HFFc6 (cell line): ENCODE data around the gene FZD10. TPM values are rescaled to one million over a fixed set of nuclear protein-coding genes. Genes with fewer than 3 reads are reported as not detected.

Experiments
- DNase-seq: peaks from one replicate; pipeline ENCODE4 v3.0.0-alpha.2; 2018
- H3K27ac Mint-ChIP-seq: 2 replicates; pipeline ENCODE4 v1.8.0; 2020; ENCODE audit warnings: mild to moderate bottlenecking, mixed read lengths
- H3K27me3 Mint-ChIP-seq: 2 replicates; pipeline ENCODE4 v1.8.0; 2021; ENCODE audit warnings: mild to moderate bottlenecking, moderate library complexity, mixed read lengths; ENCODE audit not compliant: insufficient read depth
- H3K36me3 Mint-ChIP-seq: 2 replicates; pipeline ENCODE4 v1.8.0; 2021; ENCODE audit warnings: low read depth, mixed read lengths
- H3K4me1 Mint-ChIP-seq: 2 replicates; pipeline ENCODE4 v1.8.0; 2020; ENCODE audit warnings: low read depth, mixed read lengths
- H3K4me3 Mint-ChIP-seq: 2 replicates; pipeline ENCODE4 v1.8.0; 2020; ENCODE audit warnings: mild to moderate bottlenecking, moderate library complexity, mixed read lengths
- H3K9me3 Mint-ChIP-seq: 2 replicates; pipeline ENCODE4 v1.8.0; 2020; ENCODE audit warnings: mild to moderate bottlenecking, mixed read lengths
- total RNA-seq, 6 experiments: library from RNA; stranded (reverse); fragmentation: NEBNext Ultra II Directional; extraction: Animal tissue kit (Norgen Biotek cat#: 25700); gene quantifications; 2 replicates in 1 of 6; 3 replicates in 5 of 6; pipeline ENCODE4 v1.2.3, GENCODE V29; 2021
- TF ChIP-seq, protein P1 (sequence below): fragments of 200-600 bp; sonication (generic); IDR thresholded peaks from 2 replicates; pipeline ENCODE4 v1.5.0; 2021; ENCODE audit warnings: antibody characterized with exemption, mild to moderate bottlenecking

The FZD10 gene
- total RNA-seq, 6 experiments from 2014 or later: not detected

- Mint-ChIP-seq H3K4me3 (no peak overlapping the region), H3K9me3 (peaks cover 52% of the 10 kb centered on the region), H3K36me3 (no peaks in the 10 kb centered on the region), H3K27me3 (no peaks in the 10 kb centered on the region), H3K27ac (no peak overlapping the region), H3K4me1 (no peaks in the 10 kb centered on the region)
- TF ChIP-seq, protein P1, sequence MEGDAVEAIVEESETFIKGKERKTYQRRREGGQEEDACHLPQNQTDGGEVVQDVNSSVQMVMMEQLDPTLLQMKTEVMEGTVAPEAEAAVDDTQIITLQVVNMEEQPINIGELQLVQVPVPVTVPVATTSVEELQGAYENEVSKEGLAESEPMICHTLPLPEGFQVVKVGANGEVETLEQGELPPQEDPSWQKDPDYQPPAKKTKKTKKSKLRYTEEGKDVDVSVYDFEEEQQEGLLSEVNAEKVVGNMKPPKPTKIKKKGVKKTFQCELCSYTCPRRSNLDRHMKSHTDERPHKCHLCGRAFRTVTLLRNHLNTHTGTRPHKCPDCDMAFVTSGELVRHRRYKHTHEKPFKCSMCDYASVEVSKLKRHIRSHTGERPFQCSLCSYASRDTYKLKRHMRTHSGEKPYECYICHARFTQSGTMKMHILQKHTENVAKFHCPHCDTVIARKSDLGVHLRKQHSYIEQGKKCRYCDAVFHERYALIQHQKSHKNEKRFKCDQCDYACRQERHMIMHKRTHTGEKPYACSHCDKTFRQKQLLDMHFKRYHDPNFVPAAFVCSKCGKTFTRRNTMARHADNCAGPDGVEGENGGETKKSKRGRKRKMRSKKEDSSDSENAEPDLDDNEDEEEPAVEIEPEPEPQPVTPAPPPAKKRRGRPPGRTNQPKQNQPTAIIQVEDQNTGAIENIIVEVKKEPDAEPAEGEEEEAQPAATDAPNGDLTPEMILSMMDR: no peak
- no peak for DNase-seq
Observed at GRCh38 chr12:130179191-130179590, 16.9 kb downstream of the FZD10 start.

GRCh38 chr12:130179621-130180020, 17.4 kb downstream of the FZD10 start:
- no peaks in the 10 kb centered on the region for H3K4me1 Mint-ChIP-seq
- no peaks in the 10 kb centered on the region for H3K27me3 Mint-ChIP-seq
- no peak overlapping the region for H3K4me3 Mint-ChIP-seq
- TF ChIP-seq, protein P1: no peak
- peaks cover 56% of the 10 kb centered on the region for H3K9me3 Mint-ChIP-seq
- DNase-seq: no peak
- H3K27ac Mint-ChIP-seq: no peak overlapping the region
- no peaks in the 10 kb centered on the region for H3K36me3 Mint-ChIP-seq

DNA sequence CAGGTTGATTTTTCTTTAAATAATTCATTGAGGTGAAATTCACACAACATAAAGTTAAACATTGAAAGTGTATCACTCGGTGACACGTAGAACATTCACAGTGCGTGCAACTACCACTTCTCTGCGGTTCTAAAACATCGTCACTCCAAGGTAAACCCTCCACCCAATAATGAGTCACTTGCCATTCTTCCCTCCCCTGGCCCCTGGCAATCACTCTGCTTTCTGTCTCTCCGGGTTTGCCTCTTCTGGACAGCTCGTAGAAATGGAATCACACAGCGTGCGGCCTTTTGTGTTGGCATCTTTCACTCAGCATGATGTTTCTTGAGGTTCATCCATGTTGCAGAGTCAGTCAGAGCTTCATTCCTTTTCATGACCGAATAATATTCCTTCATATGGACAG, 18.9 kb downstream of the FZD10 start:
- H3K9me3 Mint-ChIP-seq: peaks cover 65% of the 10 kb centered on the region
- no peak overlapping the region for H3K27ac Mint-ChIP-seq

DNA sequence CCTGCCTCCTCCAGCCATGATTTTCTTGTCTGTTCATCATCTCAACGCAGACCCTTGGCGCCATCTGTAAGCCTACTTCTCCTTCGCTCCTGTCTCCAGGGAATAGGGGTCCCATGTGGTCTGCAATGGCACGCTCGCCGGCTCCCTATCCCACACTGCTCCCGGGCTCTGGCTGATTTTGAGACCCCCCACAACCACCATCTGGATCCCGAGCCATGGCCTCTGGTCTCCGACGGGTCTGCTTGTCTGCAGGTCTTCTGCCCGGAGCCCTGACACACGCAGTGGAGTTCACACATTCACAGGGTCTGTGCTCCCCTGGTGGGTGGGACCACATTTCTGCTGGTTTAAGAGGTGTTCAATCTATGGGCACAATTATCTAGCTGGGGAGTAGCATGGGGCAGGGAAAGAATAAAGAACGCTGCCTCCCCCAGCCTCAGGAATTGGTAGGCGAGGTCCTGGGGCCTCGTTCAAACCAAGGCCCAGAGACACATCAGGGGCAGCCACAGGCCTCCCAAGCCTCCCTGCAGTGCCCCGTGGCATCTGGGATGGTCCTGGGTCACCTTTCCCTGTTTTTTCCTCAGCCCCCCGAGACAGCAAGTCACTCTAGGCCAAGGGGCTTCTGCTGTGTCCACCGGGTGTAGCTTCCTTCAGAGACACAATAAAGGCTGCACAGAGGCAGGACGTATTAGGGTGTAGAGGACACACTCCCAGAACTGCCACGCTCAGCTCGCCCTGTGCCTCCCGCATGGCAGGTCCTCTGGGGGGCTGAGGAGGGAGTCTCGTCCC, 21.5 kb downstream of the FZD10 start:
- no peaks in the 10 kb centered on the region; the same call in 1 of the 2 replicates for H3K27me3 Mint-ChIP-seq
- peaks cover 6% of the 10 kb centered on the region; the same call in 1 of the 2 replicates for H3K36me3 Mint-ChIP-seq

More for the DNA sequence above, 18.9 kb downstream of the FZD10 start:
- TF ChIP-seq, protein P1: no peak
- H3K36me3 Mint-ChIP-seq: peaks cover 1% of the 10 kb centered on the region; the same call in 1 of the 2 replicates
- no peaks in the 10 kb centered on the region; the same call in 1 of the 2 replicates for H3K27me3 Mint-ChIP-seq
- H3K4me1 Mint-ChIP-seq: no peaks in the 10 kb centered on the region
- no peak for DNase-seq
- no peak overlapping the region for H3K4me3 Mint-ChIP-seq

GRCh38 chr12:130184404-130185090, 22.3 kb downstream of the FZD10 start:
- Mint-ChIP-seq H3K36me3 (peaks cover 6% of the 10 kb centered on the region; the same call in 1 of the 2 replicates), H3K4me1 (no peaks in the 10 kb centered on the region), H3K9me3 (peaks cover 63% of the 10 kb centered on the region), H3K27ac (no peak overlapping the region), H3K27me3 (no peaks in the 10 kb centered on the region; the same call in 1 of the 2 replicates), H3K4me3 (no peak overlapping the region)
- TF ChIP-seq, protein P1: no peak
- no peak for DNase-seq

More for the DNA sequence above, 21.5 kb downstream of the FZD10 start:
- TF ChIP-seq, protein P1: no peak
- H3K27ac Mint-ChIP-seq: no peak overlapping the region
- H3K4me3 Mint-ChIP-seq: no peak overlapping the region
- peaks cover 67% of the 10 kb centered on the region for H3K9me3 Mint-ChIP-seq
- H3K4me1 Mint-ChIP-seq: no peaks in the 10 kb centered on the region
- no peak for DNase-seq
